HG03565 (cell line): ENCODE data around the gene ZNF324B.
"Not testable (repeated sequence)": the region's sequence is repeated elsewhere in the genome, so short reads cannot be mapped to it uniquely, and the experiment has no call there.

Source experiments
- ATAC-seq: cut with Tn5 transposase; IDR thresholded peaks from one replicate; pipeline ENCODE4 v1.9.1; 2021; ENCODE audit warnings: mild to moderate bottlenecking, moderate library complexity; ENCODE audit not compliant: unreplicated experiment

Gene ZNF324B

DNA sequence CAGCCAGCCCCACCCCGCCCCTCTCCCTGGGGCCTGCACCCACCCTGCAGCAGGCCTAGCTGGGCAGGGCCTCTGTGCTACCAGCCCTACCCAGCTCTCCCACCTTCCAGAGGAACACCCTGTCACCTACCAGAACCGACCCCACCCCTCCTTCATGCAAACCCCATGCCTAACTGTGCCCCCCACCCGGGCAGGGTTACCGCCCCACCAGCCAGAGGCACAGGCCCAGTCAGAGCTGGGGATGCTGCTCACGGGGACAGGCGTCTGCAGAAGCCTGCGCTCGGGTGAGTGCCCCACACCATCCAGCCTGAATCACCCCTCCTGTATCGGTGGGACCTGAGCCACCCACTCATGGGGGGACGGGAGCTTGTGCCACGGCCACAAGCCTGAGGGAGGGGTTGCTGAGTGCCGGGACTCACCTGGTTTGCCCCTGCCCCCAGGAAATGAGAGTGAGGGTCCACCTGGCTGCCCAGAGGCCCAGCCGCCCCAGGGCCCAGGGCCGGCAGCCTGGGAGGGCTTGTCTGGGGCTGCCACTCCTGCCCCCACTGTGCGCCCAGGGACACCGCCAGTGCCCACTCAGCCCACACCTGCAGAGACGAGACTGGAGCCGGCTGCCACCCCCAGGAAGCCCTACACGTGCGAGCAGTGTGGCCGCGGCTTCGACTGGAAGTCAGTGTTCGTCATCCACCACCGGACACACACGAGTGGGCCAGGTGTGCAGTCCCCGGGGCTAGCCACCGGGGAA, 28.5 kb downstream of the ZNF324B start:
- ATAC-seq: no peak

DNA sequence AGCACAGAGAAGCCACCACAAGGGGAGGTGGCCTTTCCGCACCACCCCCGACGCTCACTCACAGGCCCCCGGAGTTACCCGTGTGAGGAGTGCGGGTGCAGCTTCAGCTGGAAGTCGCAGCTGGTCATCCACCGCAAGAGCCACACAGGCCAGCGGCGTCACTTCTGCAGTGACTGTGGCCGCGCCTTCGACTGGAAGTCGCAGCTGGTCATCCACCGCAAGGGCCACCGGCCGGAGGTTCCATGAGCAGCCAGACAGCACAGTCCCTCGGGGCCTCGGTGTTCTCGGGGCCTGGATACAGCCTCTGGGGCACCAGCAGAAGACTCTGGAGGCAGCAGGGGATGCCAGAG, 29.0 kb downstream of the ZNF324B start:
- ATAC-seq: no peak

DNA sequence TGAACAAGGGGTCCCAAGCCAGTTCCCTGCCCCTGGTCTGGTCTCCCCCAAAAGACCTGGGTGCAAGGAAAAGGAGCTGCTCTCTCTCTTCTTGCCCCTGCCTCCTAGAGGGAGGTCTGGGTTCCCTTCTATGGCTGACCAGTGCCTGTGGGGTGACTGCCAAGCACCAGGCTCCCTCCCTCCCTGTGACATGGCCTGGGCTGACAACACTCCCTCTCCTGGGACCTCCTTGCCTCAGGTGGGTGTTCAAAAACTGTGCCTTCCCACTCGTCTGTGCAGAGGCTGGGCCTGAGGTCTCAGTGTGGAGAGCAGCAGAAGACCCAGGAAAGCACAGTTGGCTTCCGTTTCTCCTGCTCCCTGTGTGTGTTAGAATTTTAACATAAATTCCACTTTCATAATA, 29.4 kb downstream of the ZNF324B start:
- no peak for ATAC-seq

DNA sequence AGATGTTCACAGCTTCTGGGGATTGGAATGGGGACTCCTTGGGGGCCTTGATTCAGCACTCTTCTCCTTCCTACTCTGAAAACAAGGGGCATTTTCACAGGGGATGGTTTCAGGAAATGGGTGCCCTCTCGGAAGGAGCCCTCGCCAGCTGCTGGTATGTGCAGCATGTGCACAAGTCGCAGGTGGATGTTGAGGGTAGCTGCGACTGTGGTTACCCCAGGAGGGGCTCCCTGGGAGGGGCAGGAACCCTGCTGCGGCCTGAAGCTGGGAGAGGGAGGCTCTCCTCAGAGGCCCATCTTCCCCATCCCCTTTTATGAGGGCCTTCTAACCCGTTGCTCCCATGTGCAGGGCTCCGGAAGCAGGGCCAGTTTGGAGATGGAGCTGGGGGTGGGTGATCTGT, 30.9 kb downstream of the ZNF324B start:
- ATAC-seq: no peak

DNA sequence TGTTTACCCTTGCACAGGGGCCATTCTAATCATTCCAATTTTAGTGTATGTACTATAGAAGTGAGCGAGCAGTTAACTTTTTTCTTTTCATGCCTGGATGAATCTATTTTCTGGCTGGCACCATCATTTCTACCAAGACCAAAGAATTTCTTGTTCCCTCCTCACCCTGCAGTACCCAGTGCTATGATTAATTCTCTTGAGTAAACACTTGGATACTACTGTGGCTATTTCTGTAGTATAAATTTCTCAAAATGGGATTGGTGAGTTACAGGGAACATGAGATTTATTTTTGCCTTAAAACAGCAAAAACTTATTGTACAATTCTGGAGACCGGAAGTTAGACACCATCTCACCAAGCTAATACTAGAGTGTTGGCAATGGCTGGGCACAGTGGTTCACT, 32.4 kb downstream of the ZNF324B start:
- no peak for ATAC-seq

DNA sequence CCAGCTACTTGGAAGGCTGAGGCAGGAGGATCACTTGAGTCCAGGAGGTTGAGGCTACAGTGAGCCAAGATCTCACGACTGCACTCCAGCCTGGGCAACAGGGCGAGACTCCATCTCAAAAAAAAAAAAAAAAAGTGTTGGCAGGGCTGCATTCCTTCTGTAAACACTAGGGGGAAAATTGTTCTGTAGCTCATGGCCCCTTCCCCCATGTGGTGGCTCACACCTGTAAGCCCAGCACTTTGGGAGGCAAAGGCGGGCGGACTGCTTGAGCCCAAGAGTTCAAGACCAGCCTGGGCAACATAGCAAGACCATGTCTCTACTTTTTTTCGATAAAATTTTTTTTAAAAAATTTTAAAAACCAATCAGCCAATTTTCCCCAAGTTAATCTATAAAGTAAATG, 32.9 kb downstream of the ZNF324B start:
- ATAC-seq: not testable (repeated sequence)

DNA sequence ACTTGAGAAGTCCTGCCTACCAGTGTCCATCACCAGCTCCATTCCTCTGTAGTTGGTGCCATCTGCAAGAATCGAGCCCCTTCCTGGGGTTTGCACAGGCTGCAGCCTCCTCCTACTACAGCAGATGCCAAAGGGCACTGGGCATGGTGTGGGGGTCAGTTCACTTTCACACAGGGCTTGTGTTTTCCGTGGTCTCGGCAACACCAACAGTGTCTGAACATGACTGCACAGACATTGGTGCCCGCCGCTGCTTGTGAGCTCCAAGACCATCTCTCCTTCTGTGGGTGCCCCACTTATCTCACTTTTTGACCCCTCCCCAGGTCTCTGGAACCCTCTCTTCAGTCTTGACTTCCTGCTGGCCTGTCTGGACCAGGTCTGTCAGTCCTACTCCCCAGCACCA, 40.0 kb downstream of the ZNF324B start:
- ATAC-seq: no peak

DNA sequence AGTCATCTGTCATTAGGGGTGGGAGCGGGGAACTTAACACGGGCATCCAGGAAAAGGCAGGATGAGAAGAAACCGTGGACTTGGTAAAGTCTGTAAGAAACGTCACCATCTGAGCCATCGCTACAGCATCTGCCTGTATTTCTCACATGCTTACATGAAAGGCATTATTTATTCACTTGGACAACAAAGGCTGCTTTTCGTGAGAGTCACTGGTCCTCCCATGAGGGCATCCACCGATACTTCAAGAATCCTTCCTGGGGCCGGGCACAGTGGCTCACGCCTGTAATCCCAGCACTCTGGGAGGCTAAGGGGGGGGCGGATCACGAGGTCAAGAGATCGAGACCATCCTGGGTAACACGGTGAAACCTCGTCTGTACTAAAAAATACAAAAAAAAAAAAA, 40.8 kb downstream of the ZNF324B start:
- no peak for ATAC-seq

DNA sequence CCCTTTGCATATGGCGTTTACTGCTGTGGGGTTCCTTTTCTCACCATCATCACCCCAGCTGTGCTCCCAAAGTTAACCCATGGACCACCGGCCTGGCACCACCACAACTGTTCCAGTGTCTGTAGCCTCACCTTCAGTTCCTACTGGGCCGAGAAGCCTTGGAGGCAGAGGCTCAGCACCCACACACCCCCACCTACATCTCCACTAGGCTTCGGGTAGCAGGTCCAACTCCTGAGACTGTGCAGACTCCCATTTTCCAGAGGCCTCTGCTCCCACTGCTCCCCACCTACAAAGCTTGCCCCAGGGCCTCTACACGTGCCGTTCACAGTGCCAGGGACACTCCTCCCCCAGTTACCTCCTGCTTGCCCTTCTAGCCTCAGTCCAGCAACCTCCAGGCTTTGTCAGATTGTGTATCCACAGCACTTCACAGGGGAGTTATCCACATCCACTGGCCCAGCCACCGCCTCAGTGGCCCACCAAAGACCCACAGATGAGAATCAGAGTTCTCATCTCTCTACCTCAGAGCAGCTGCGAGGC, 46.3 kb downstream of the ZNF324B start:
- no peak for ATAC-seq

DNA sequence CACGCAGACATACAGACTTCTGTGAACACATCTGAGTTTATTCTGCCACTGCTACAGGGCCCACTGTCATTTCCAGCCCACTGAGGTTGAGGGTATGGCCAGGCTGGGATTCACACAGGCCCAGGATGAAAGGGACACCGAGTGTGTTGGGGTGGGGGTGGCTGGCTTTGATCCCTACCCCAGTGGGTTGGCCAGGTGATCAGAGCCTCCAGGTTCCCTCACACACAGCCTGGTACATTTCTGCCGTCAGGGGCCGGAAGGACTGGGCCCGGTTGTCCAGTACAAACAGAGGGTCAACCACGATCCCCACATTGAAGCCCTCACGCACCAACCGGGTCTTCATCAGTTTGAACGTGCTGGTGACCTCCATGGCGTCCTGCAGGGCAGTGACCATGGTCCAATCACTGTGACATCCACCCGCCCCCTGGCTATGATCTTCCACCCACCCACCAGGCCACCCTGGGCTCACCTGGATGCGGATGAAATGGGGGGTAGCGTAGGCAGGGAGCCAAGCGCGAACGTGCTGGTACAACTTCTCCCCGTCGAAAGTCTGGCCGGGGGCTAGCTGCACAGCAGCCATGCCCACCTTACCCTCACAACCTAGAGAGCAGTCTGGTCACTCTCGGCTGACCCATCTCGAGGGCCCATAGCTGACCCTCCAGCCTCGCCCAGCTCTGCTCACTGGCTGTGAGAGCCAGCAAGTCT, 47.0 kb downstream of the ZNF324B start:
- no peak for ATAC-seq

DNA sequence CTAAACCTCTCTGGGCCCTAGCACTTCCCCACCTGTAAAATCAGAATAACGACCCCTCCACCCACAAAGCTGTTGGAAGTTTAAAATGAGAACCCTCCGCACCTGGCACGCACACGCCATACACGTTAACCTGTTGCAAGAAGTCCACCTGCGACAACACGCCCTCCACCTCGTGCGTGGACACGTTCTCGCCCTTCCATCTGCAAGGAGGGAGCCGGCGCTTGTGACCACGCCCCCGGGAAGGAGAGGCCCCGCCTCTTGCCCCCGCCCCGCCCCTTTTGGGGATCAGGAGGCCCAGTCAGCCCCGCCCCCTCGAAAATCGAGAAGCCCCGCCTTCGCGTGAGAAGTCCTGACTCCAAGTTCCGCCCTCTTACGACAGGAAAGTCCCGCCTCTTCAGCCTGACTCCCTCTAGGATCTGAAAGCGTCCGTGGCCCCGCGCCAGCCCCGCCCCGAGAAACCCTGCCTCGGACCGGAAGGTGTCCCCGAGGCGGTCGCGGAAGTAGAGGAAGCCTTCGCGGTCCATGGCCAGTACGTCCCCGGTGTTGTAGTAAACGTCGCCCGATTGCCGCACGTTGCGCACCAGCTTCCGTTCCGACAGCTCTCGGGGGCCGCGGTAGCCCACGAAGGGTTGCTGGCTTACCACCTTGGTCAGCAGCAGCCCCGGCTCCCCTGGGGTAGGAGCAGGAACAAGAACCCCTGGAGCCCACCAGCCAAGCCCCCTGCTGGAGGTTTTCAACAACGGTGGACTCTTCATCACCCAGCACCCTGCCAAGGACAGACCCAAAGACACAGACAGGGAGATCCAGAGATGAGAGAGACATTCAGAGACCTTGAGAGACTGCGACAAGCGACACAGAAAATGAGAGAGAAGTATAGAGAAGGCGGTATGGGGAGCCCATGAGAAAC, 47.9 kb downstream of the ZNF324B start:
- ATAC-seq: peak; percentile 75

DNA sequence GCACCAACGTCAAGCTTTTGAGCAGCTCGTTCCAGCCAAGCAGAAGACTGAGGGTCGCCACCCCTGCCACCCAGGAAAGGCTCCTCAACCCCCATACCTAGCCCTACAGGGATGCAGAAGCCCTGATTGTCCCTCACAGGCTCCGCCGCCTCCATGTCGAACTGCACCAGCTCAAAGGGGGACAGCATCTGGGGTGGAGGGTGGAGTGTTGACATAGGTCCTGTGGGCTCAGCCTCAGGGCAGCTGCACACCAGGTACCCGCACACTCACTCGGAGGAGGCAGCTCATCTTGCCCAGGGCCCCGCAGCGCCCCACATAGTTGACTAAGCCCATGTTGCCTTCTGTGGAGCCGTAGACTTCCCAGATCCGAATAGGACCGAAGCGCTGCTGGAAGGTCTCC, 48.8 kb downstream of the ZNF324B start:
- no peak for ATAC-seq
